WTC11 (cell line): Measurements from ENCODE around the gene URB1. TPM values are rescaled to one million over a fixed set of nuclear protein-coding genes. Genes with fewer than 3 reads are reported as not detected.

ENCODE experiments used
- ATAC-seq: fragments of 200-7000 bp; cut with Tn5 transposase; 2 replicates; pipeline ENCODE4 v1.10.0; 2021; ENCODE audit warnings: mild to moderate bottlenecking, moderate library complexity
- CTCF ChIA-PET: fragments of 300-600 bp; sonication (Branson Sonifier 250); formaldehyde crosslinking; loops from one replicate; lab custom pipeline; 2021; ENCODE audit warnings: antibody characterized with exemption; lab: Charles Lee
- POLR2A ChIA-PET: fragments of 350-600 bp; sonication (Branson Sonifier 250); formaldehyde crosslinking; loops from one replicate; lab custom pipeline; 2021; ENCODE audit warnings: antibody characterized with exemption; lab: Charles Lee
- DNase-seq: peaks from one replicate; pipeline ENCODE4 v3.0.0; 2021; ENCODE audit warnings: low spot score
- H3K27ac Mint-ChIP-seq: 2 replicates; pipeline ENCODE4 v1.8.0; 2021; ENCODE audit warnings: mixed read lengths
- H3K27me3 Mint-ChIP-seq: 2 replicates; pipeline ENCODE4 v1.8.0; 2021; ENCODE audit warnings: low read depth, mild to moderate bottlenecking, moderate library complexity, mixed read lengths
- H3K36me3 Mint-ChIP-seq: 2 replicates; pipeline ENCODE4 v1.8.0; 2021; ENCODE audit warnings: mixed read lengths
- H3K4me1 Mint-ChIP-seq: 2 replicates; pipeline ENCODE4 v1.8.0; 2022; ENCODE audit warnings: mixed read lengths
- H3K4me3 Mint-ChIP-seq: 2 replicates; pipeline ENCODE4 v1.8.0; 2021; ENCODE audit warnings: mild to moderate bottlenecking, moderate library complexity, mixed read lengths
- H3K9me3 Mint-ChIP-seq: 2 replicates; pipeline ENCODE4 v1.8.0; 2021; ENCODE audit warnings: mixed read lengths
- CREM ChIP-seq: sonication (generic); formaldehyde crosslinking; IDR thresholded peaks from 2 replicates; pipeline ENCODE4 v1.8.1; 2022; ENCODE audit warnings: mild to moderate bottlenecking, missing genetic modification reagents, moderate library complexity
- ETV6 ChIP-seq: sonication (generic); formaldehyde crosslinking; IDR thresholded peaks from 2 replicates; pipeline ENCODE4 v1.8.1; 2022; ENCODE audit warnings: mild to moderate bottlenecking, missing genetic modification reagents
- FOXP1 ChIP-seq: sonication (generic); formaldehyde crosslinking; IDR thresholded peaks from 2 replicates; pipeline ENCODE4 v1.8.0; 2022; ENCODE audit warnings: missing genetic modification reagents, mild to moderate bottlenecking, moderate library complexity, borderline replicate concordance
- GTF2I ChIP-seq: fragments of 250-450 bp; sonication (Bioruptor Pico); conservative IDR thresholded peaks from 2 replicates; pipeline ENCODE4 v1.4.0; 2021; ENCODE audit warnings: mild to moderate bottlenecking
- JAZF1 ChIP-seq: fragments of 250-450 bp; sonication (Bioruptor Pico); IDR thresholded peaks from 2 replicates; pipeline ENCODE4 v1.9.0; 2021; ENCODE audit warnings: moderate library complexity, mild to moderate bottlenecking, inconsistent platforms
- MXD4 ChIP-seq: fragments of 250-450 bp; sonication (Bioruptor Pico); IDR thresholded peaks from 2 replicates; pipeline ENCODE4 v1.8.0; 2021; ENCODE audit warnings: mild to moderate bottlenecking, moderate library complexity, borderline replicate concordance
- SP1 ChIP-seq: sonication (generic); formaldehyde crosslinking; conservative IDR thresholded peaks from 2 replicates; pipeline ENCODE4 v1.8.1; 2022; ENCODE audit warnings: missing genetic modification reagents
- TEAD1 ChIP-seq: sonication (generic); formaldehyde crosslinking; IDR thresholded peaks from 2 replicates; pipeline ENCODE4 v1.8.0; 2022; ENCODE audit warnings: mild to moderate bottlenecking, missing genetic modification reagents
- ZBTB21 ChIP-seq: sonication (generic); formaldehyde crosslinking; IDR thresholded peaks from 2 replicates; pipeline ENCODE4 v1.8.1; 2023; ENCODE audit warnings: mild to moderate bottlenecking, missing genetic modification reagents, borderline replicate concordance
- ZNF423 ChIP-seq: fragments of 250-450 bp; sonication (Bioruptor Pico); IDR thresholded peaks from 2 replicates; pipeline ENCODE4 v2.1.2; 2022; ENCODE audit warnings: mild to moderate bottlenecking, moderate library complexity
- total RNA-seq: library from RNA; stranded (reverse); gene quantifications from 3 replicates; pipeline ENCODE4 v1.2.3, GENCODE V29; 2021
- TF ChIP-seq, protein P1 (sequence below): sonication (generic); formaldehyde crosslinking; IDR thresholded peaks from 2 replicates; pipeline ENCODE4 v1.8.1; 2023; ENCODE audit warnings: mild to moderate bottlenecking, missing genetic modification reagents
- TF ChIP-seq, protein P2 (sequence below): fragments of 200-600 bp; IDR thresholded peaks from 2 replicates; pipeline ENCODE4 v1.8.0; 2022; ENCODE audit warnings: antibody characterized with exemption
- TF ChIP-seq, protein P3 (sequence below): sonication (generic); formaldehyde crosslinking; IDR thresholded peaks from 2 replicates; pipeline ENCODE4 v1.8.1; 2023; ENCODE audit warnings: mild to moderate bottlenecking, missing genetic modification reagents, borderline replicate concordance
- TF ChIP-seq, protein P4 (sequence below): fragments of 250-450 bp; sonication (Bioruptor Pico); IDR thresholded peaks from 2 replicates; pipeline ENCODE4 v1.8.0; 2021; ENCODE audit warnings: mild to moderate bottlenecking
- TF ChIP-seq, protein P5 (sequence below): sonication (generic); formaldehyde crosslinking; IDR thresholded peaks from 2 replicates; pipeline ENCODE4 v1.8.1; 2022; ENCODE audit warnings: low read depth, mild to moderate bottlenecking, moderate library complexity, missing genetic modification reagents, borderline replicate concordance

URB1 gene
- total RNA-seq, 1 experiment from 2014 or later: 38.7 TPM

DNA sequence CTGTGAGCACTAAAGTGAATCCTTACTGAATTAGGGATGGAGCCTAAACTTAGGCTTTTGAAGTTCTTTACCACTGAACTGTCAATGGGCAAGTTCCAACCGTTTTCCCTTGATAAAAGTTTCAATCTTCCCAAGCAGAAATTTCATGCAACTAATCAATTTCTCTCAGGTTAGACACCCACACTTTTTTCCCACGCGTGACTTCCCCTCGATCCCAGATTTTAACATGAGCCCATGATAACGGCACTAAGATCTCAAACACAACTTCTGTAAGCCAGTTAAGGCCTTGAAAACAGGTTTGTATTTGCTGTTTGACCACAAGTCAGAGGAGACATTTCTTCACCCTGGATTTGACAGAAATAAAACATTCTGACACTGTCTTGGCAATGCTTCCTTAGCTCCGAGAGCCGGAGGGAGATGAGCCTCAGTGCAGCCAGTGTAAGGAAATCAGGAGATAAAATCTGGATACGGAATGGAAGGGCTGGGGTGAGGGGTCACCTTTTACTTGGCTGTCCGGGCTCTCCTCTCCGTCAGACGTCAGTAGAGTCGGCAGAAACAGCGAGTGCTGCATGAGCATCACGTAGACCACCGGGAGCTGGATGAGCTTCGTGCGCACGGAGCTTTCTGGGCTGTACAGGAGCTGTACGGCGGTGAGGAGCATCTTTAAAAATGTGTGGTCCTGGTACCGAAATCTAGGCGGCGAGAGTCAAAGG lies 54.4 kb downstream of the URB1 start:
- CTCF ChIA-PET: interaction anchor here (1.2 kb wide), 1 partner anchor 32 kb away, joined by 3 read pairs; no protein-coding TSS in a partner anchor
- H3K4me1 Mint-ChIP-seq: peaks cover 7% of the 10 kb centered on the region; the same call in 1 of the 2 replicates
- H3K36me3 Mint-ChIP-seq: peaks cover 72% of the 10 kb centered on the region
- DNase-seq (no peak), ATAC-seq (no peak)
- POLR2A ChIA-PET: interaction anchor here (0.7 kb wide), 1 partner anchor 417 kb away, joined by 4 read pairs; no protein-coding TSS in a partner anchor
- no peaks in the 10 kb centered on the region for H3K27me3 Mint-ChIP-seq
- no peak overlapping the region for H3K4me3 Mint-ChIP-seq
- TF ChIP-seq ETV6 (CRISPR knock-in tag): no peak
- TF ChIP-seq TEAD1 (CRISPR knock-in tag): no peak
- TF ChIP-seq JAZF1 (CRISPR knock-in tag): no peak
- TF ChIP-seq, protein P1, sequence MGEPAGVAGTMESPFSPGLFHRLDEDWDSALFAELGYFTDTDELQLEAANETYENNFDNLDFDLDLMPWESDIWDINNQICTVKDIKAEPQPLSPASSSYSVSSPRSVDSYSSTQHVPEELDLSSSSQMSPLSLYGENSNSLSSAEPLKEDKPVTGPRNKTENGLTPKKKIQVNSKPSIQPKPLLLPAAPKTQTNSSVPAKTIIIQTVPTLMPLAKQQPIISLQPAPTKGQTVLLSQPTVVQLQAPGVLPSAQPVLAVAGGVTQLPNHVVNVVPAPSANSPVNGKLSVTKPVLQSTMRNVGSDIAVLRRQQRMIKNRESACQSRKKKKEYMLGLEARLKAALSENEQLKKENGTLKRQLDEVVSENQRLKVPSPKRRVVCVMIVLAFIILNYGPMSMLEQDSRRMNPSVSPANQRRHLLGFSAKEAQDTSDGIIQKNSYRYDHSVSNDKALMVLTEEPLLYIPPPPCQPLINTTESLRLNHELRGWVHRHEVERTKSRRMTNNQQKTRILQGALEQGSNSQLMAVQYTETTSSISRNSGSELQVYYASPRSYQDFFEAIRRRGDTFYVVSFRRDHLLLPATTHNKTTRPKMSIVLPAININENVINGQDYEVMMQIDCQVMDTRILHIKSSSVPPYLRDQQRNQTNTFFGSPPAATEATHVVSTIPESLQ (CRISPR knock-in tag): no peak
- peak overlapping the region; percentile 83 for H3K27ac Mint-ChIP-seq
- no peaks in the 10 kb centered on the region for H3K9me3 Mint-ChIP-seq

DNA sequence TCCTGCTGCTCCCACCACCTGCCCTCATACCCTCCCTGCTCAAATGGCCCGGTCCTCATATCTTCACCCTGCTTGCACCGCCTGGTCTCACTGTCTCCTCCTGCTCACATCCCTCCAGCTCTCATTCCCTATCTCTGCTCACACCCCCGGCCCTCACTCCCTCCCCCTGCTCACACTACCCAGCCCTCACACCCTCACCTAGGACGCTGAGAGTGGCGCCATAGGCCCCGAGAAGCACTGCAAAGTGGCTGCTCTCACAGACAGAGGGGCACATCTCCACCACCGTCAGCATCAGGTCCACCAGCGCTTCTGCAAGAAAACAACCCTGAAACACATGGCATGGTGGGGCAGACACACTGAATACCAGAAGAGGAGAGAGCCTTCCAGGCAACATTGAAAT lies 55.6 kb downstream of the URB1 start:
- Mint-ChIP-seq H3K27ac (no peak overlapping the region), H3K36me3 (peaks cover 79% of the 10 kb centered on the region)

More for the DNA sequence above, 55.6 kb downstream of the URB1 start:
- H3K4me1 Mint-ChIP-seq: peaks cover 7% of the 10 kb centered on the region; the same call in 1 of the 2 replicates
- DNase-seq (no peak), ATAC-seq (no peak)
- no peaks in the 10 kb centered on the region for H3K27me3 Mint-ChIP-seq
- POLR2A ChIA-PET: no interaction called here
- no peak overlapping the region for H3K4me3 Mint-ChIP-seq
- no peaks in the 10 kb centered on the region for H3K9me3 Mint-ChIP-seq
- CTCF ChIA-PET: interaction anchor here (1.2 kb wide), 1 partner anchor 31 kb away, joined by 3 read pairs; no protein-coding TSS in a partner anchor
- TF ChIP-seq GTF2I (CRISPR knock-in tag) (no peak), FOXP1 (CRISPR knock-in tag) (no peak), ZNF423 (CRISPR knock-in tag) (no peak), ZBTB21 (CRISPR knock-in tag) (no peak), CREM (no peak), SP1 (no peak), MXD4 (no peak)
- TF ChIP-seq, protein P2, sequence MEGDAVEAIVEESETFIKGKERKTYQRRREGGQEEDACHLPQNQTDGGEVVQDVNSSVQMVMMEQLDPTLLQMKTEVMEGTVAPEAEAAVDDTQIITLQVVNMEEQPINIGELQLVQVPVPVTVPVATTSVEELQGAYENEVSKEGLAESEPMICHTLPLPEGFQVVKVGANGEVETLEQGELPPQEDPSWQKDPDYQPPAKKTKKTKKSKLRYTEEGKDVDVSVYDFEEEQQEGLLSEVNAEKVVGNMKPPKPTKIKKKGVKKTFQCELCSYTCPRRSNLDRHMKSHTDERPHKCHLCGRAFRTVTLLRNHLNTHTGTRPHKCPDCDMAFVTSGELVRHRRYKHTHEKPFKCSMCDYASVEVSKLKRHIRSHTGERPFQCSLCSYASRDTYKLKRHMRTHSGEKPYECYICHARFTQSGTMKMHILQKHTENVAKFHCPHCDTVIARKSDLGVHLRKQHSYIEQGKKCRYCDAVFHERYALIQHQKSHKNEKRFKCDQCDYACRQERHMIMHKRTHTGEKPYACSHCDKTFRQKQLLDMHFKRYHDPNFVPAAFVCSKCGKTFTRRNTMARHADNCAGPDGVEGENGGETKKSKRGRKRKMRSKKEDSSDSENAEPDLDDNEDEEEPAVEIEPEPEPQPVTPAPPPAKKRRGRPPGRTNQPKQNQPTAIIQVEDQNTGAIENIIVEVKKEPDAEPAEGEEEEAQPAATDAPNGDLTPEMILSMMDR: no peak
- TF ChIP-seq, protein P1 (CRISPR knock-in tag): no peak
- TF ChIP-seq, protein P3, sequence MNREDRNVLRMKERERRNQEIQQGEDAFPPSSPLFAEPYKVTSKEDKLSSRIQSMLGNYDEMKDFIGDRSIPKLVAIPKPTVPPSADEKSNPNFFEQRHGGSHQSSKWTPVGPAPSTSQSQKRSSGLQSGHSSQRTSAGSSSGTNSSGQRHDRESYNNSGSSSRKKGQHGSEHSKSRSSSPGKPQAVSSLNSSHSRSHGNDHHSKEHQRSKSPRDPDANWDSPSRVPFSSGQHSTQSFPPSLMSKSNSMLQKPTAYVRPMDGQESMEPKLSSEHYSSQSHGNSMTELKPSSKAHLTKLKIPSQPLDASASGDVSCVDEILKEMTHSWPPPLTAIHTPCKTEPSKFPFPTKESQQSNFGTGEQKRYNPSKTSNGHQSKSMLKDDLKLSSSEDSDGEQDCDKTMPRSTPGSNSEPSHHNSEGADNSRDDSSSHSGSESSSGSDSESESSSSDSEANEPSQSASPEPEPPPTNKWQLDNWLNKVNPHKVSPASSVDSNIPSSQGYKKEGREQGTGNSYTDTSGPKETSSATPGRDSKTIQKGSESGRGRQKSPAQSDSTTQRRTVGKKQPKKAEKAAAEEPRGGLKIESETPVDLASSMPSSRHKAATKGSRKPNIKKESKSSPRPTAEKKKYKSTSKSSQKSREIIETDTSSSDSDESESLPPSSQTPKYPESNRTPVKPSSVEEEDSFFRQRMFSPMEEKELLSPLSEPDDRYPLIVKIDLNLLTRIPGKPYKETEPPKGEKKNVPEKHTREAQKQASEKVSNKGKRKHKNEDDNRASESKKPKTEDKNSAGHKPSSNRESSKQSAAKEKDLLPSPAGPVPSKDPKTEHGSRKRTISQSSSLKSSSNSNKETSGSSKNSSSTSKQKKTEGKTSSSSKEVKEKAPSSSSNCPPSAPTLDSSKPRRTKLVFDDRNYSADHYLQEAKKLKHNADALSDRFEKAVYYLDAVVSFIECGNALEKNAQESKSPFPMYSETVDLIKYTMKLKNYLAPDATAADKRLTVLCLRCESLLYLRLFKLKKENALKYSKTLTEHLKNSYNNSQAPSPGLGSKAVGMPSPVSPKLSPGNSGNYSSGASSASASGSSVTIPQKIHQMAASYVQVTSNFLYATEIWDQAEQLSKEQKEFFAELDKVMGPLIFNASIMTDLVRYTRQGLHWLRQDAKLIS (CRISPR knock-in tag): no peak
- TF ChIP-seq, protein P4, sequence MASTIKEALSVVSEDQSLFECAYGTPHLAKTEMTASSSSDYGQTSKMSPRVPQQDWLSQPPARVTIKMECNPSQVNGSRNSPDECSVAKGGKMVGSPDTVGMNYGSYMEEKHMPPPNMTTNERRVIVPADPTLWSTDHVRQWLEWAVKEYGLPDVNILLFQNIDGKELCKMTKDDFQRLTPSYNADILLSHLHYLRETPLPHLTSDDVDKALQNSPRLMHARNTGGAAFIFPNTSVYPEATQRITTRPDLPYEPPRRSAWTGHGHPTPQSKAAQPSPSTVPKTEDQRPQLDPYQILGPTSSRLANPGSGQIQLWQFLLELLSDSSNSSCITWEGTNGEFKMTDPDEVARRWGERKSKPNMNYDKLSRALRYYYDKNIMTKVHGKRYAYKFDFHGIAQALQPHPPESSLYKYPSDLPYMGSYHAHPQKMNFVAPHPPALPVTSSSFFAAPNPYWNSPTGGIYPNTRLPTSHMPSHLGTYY (CRISPR knock-in tag): no peak
- TF ChIP-seq, protein P5, sequence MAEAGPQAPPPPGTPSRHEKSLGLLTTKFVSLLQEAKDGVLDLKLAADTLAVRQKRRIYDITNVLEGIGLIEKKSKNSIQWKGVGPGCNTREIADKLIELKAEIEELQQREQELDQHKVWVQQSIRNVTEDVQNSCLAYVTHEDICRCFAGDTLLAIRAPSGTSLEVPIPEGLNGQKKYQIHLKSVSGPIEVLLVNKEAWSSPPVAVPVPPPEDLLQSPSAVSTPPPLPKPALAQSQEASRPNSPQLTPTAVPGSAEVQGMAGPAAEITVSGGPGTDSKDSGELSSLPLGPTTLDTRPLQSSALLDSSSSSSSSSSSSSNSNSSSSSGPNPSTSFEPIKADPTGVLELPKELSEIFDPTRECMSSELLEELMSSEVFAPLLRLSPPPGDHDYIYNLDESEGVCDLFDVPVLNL (CRISPR knock-in tag): no peak
